ENCODE results near the gene FHIP1B.

FHIP1B gene

DNA sequence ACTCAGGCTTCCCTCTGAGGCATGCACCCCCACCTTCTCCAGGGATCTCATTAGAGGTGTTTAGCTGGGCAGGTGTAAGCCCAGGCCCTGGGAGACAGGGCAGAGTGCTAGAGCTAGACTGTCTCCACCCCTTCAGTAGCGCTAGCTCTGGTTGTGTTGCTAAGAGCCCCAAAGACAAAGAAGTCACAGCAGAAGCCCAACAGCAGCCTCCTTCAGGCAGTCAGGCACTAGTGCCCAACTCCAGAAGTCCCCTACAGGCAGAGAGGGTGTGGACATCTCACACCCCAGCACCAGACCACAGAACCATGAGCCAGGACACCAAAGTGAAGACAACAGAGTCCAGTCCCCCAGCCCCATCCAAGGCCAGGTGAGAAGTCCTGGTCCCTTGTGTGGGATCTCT is 4.5 kb upstream of the FHIP1B start, which contains the start of gene CNGA4:
Gene CNGA4, plus strand, starts transcription at position 188 of the 400 bp plus-strand sequence. Its CDS starts 118 bp downstream, at position 306.
- no peak for DNase-seq

DNA sequence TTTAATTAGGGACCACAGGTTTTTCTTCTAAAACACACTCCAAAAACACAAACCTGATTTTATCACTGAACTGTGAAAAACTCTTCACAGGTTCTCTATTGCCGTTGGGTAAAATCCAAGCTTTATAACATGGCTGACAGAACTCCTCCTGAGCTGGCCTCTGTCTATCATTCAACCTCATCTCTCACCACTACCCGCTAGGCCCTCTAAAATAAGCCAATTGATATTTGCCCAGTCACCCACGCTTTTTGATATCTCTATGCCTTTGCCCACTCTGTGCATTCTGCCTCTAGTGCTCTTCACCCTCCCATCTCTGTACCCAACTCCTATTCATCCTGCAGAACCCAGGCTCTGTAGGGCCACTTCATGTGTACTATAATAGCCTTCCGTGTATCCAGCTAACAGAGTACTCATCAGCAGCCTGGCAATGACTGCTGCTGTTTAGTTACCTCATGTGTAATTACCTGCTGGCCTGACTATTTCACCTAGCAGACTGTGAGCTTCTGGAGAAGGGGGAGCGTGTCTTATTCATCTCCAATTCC is 3.4 kb upstream of the FHIP1B start:
- no peak for DNase-seq

DNA sequence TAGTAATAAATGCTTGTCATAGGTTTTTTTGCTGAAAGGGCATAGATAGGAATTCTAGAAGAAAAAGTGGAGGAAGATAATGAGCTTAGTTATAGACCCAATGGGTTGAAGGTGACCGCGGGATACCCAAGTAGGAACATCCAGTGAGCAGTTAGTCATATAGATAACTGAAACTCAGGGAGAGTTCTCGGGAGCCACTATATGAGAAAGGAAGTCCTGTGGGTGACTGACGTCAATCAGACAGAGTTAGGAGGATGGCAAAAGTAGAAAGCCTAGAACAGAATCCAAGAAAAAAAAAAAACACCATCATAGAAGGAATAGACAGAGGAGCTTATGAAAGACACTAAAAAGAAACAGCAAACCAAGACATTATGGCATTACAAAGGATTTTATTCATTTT is 2.8 kb upstream of the FHIP1B start:
- no peak for DNase-seq

DNA sequence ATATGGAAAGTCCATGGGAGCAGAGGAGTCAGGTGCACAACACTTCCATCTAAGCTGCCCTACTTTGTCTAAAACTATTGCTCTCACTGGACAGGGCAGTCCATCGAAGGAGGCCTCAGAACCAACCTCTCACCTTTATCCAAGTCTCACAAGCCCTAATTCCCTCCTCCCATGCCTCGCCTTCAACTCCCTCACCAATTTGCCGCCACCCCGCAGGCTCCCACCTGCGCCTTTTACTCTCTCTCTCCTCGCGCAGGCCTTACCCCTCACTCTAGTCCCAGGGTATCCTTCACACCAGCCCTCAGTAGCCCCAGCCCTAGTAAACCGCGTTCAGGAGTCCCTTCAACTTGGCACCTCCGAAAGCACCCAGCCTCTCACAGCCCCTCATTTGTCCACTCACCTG is 451 bp downstream of the FHIP1B start:
- no peak for DNase-seq

DNA sequence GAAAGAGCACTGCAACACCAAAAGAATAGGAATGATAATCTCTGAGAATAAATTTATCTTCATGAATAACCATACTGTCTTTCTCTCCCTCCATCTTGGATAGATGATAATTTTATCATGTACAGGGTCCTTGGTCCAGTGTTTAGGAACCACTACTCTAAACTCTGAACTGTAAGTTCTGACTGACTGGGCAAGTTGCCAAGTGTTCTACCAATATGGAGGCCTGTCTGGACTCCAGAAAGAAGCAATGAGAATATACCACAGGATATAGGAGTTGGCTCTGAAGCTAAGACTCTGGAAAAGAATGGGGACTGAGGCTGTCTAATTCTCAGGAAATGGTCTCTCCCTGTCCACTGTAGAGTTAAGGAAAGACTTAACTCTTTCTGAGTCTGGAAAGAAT is 1.5 kb downstream of the FHIP1B start:
- no peak for DNase-seq

DNA sequence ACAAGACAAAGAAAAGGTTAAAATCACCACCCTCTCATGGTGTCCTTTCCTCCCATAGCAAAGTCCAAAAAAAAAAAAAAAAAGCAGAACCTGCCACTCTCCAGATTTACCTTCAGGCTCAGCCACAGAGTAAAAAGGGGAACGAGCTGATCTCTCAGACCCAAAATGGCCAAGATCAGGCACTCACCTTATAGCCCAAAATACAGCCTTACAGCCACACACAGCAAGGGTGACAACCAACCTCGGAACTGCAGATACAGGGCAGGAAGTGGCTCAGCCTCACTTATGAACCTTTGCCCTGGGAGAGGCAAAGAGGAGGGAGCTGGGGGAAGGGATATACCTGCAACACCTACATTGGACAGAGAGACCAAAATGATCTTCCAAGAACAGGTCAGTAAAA is 4.5 kb downstream of the FHIP1B start:
- DNase-seq: no peak

DNA sequence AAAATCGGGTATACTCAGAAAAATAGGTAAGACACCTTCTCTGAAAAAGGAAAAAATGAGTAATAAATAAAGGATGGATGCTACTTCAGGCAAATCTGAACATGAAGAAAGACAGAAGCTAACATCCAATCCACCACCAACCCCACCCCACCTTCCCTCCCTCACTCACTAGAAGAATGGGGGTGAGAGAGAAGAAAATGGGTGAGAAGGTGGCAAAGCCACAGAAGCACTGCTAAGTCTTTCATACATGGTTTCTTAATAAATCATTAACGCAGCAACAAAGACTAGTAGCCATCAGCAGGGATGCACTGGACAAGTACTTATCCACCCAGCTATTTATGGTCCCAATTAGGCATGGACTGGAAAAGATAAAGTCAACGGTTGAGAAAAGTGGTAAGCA is 5.9 kb downstream of the FHIP1B start:
- DNase-seq: no peak

DNA sequence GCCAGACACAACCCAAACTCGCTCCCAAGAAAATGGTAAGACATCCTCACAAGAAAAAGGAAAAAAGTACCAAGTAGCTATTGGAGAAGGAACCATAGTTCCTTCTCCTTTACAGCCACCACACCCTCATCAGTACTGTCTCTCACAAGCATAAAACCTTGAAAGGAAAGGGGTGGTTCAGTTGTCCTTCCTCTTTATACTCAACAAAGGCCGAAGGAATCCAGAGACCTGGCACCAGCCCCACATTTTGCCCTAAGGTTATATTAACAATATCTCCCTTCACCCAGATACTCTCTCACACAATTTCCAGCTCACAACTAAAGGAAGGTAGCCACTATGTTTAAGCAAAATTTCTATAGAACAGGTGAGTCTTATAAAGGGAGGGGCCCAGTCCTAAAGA is 8.5 kb downstream of the FHIP1B start:
- DNase-seq: no peak

DNA sequence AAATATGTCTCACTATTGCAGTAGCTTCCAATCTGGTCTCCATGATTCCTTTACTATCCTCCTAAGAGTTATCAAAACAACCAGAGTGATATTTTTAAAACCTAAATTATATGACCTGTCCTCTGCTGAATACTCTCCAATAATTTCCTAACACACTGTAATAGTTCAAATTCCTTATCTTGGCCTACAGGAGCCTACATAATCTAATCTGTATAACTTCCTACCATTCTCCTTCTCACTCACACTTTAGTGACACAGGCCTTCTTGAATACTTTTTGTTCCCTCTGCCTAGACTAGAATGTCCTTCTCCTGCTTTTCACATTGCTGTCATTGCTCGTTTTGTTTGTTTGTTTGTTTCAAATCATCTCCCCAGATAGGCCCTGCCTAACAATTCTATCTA is 9.4 kb downstream of the FHIP1B start:
- DNase-seq: no peak

DNA sequence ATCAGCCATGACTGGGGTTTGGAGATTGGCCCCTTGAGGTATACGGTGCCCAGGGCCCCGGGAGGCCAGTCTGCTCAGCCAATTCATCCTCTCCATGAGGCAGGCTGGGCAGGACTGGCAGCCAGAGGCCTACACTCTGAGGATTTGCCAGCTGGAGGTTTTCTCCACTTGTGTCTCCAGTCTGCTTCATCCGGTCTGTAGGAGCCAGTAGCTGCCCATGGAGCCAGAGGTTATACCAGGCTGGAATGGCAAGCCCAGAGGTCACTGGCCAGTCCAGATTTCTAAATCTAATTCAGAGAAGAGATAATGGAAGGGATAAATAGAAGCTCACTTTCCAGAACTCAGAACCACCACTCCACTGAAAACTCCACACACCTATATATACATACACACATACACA is 10.0 kb downstream of the FHIP1B start:
- DNase-seq: no peak

DNA sequence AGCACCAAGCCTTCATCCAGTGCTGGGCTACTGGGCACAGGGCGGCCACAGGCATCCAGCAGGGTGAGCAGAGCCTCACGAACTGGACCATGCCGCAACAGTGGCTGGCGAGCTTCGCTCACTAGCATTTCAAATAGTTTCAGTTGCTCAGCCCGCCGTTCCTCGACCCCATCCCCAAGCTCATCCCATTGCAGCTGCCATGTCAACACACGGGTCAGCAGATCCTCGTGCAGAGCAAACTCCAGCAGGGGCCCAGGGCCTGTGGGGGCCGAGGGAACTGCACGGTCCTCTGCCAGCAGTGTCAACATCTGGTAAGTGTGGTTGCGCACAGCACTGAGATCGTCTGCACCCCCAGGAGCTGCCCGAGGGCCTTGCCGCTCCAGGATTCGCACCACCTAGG is 10.6 kb downstream of the FHIP1B start:
- no peak for DNase-seq

DNA sequence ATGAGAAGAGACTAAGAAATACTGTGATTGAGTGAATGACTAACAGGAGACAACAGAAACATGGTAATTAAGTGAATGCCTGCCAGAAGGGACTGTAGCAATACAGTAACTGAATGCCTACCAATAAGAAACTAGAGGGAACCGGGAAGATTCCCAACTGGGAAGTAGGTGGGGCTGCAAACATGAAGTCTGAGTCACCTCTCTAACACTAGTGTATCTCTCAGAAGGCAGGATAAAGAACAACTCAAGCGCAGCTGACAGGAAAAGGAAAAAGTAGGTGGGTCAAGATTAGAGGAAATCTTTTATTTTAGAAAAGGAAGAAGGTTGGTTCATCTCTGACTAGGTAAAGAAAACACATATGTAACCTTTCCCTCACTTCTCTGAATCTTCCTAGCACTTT is 15.1 kb downstream of the FHIP1B start:
- no peak for DNase-seq

DNA sequence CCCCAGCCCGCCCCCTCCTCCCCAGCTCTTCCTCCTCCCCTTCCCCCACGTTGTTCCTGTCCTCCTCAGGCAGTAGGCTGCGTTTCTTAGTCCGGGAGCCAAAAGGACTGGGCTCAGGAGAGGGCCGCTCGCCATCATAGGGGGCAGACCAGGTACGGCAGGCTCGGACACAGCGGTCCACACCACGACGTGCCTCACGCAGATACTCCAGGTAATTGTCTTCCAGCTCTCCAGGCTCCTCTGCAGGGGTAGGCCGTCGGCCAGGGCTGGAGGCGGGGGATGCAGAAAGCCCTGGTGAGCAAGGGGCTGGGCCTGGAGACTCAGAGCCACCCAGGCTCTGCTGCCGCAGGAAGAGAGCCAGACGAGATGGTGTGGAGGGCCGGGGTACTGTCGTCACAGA is 16.7 kb downstream of the FHIP1B start:
- no peak for DNase-seq

DNA sequence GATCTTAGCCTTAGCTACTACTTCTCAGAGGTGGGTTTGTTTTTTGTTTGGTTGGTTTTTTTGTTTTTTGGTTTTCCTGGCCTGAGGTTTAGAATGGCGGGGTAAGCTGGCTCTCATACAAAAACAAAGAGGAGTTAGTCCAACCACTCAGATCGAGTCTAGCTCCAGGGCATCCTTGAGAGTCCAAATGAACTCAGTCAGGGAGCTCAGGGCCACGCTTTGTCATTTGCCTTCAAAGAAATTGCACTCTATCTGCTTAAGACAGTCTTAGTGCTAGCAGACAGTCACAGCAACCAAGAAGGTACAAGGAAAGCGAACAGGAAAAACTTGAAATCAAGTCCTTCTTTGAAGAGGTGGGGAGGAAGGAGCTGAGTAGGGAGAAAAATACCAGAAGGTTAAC is 17.9 kb downstream of the FHIP1B start:
- DNase-seq: no peak

DNA sequence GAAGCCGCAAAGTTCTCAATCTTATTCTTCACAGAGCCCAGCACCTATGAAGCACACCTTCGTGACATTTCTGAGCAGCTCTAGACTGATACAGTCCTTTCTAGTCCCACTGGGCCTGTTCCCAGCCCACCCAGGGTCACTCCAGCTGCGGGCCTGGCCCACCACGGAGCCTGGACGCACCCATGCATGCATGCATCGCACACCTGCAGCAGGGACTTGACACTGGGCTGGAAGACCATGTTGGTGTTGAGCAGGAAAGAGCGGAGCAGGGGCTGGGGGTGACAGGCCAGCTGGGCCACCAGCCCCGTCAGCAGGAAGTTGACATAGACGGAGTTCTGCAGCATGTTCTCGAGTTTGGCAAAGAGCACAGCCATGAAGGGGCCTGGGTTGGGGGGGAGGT is 19.9 kb downstream of the FHIP1B start:
- no peak for DNase-seq

DNA sequence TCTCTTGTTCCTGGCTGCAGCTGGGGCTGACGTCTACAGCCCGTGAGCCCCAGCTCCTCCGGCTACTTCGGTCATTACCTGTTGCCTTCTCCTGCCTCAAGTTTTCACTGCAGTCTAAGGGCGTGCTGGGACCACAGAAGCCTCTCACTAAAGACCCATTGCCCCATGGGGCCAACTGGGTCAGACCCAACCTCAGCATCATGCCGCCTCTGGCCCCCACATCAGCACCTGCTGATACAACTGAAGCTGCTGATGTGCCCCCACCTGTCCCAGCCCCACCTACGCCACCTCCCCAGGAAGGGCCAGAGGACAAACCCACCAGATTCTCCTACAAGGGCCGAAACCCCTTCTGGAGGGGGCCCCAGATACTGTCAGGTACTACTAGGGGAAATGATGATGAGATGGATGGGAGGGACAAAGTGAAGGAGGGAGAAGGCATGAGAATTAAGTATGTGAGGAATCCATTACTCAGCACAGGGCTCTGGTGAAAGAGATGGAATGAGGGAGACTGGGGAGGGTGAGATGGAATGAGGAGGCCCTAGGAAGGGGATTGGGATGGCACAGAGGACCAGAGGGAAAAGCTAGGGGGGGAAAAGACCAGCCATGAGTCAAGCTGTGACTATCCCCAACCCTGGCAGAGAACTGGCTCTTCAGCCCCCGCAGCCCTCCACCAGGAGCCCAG is 24.0 kb downstream of the FHIP1B start:
- DNase-seq: no peak

DNA sequence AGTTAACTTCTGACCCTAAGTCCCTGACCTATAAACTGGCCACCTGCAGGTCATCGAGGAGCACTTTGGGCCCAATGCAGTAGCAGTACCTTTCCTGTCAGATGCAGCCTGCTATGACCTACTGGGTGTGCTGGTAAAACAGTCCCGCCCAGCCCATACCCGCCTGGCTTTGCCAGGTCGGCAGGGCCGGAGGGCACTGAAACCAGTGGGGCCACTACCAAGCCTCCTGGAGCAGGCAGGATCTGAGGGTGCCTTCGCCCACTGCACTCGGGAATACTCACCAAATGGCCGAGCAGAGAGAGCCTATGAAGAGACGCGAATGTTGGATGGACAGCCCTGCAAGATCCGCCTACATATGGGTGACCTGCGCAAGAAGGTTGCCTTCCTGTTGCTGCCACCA is 24.6 kb downstream of the FHIP1B start:
- no peak for DNase-seq

DNA sequence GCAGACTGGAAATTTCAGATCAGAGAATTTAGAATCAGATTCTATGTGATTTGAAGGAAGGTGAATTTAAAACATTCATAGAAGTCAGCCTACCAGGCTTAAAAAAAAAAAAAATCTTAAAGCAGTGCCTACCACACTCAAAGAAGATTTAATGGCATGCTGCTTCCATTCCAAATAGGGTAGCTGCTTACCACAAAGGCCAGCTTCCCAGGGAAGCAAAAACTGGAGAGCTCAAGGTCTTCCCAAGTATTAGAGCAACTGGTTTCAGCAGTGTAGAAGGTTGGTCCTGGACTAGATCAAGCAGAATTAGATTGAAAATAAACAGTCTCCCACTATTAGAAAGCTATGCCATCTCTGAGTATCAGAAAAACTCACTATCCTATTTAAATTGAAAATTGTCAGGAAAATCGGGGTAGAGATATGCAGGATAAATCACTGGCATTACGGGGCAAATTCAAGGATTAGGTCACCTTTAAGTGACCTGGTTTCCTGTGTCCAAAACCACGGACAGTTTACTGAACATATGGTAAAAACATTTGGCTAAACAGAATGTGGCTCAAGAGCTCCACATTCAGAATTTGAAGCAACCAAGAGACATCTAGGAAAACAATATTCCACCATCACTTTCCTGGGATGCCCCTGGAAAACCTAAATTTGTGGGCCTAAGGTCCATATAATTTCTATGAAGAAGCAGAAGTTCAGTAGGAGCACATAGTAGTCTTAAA is 27.8 kb downstream of the FHIP1B start:
- no peak for DNase-seq

DNA sequence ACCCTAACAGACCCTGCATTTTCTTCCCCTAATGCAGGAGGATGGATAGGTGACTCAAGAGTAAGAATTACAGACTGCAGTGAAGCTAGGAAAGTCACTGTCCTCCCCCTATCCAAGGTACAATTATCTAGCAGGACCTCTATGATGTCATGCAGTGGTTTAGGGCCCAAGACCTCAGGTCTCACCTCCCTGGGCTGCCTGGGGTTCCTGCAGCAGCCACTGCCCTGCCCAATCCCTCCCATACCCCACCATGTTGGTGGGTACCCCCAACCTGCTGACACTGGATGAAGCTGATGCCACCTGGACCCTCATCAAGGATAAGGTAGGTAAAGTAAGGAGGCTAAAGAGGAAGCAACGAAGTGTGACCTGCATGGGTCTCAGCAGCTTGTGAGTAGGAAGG is 29.1 kb downstream of the FHIP1B start, which contains the start of gene C11orf42:
Gene C11orf42, plus strand, starts transcription at position 192 of the 400 bp plus-strand sequence. Its CDS starts 59 bp downstream, at position 251.
- no peak for DNase-seq

DNA sequence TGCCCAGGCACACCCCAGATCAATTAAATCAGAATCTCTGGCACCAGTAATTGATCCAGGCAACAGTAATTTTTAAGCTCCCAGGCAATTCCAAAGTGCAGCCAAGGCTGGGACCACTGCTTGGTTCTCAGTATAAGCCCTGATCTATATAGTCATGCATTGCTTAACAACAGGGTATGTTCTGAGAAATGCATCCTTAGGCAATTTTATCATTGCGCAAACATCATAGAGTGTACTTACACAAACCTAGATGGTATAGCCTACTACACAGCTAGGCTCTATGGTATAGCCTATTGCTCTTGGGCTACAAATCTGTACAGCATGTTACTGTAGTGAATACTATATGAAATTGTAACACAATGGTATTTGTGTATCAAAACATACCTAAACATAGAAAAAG is 29.7 kb downstream of the FHIP1B start:
- no peak for DNase-seq

DNA sequence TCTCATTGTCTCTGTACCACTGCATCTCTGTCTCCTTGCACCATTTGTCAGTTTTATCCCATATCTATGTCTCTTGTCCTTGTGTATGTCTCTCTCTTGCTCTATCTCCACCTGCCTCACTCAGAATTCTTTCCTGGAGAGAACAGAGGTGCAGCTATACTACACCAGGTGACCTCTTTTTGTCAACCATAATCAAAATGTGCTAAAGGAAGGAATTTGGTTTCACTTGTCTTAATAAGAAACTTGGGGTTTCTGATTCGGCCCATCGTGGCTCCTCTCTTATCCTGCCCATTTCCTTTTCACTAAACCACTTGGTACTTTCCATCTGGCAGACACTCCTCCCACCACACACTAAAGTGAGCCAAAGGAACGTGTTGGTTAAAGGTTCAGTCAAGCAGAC is 31.1 kb downstream of the FHIP1B start:
- DNase-seq: no peak

DNA sequence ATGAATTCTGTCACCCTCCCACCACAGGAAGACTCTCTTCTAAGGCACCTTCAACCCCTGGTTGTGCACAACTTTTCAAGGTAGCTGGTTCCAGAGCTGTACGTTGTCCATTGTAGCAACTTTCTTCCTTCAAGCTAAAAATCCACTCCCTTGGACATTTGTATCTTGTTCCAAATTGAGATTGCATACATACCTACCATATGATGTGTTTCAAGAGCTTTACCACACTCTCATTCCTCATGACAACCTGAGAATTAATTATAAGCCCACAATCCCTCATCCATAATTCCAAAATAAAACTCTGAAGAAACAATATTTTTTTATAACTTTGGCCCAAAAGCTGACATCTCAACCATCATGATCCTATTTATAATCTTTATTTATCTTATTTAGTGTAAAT is 32.4 kb downstream of the FHIP1B start:
- DNase-seq: no peak

DNA sequence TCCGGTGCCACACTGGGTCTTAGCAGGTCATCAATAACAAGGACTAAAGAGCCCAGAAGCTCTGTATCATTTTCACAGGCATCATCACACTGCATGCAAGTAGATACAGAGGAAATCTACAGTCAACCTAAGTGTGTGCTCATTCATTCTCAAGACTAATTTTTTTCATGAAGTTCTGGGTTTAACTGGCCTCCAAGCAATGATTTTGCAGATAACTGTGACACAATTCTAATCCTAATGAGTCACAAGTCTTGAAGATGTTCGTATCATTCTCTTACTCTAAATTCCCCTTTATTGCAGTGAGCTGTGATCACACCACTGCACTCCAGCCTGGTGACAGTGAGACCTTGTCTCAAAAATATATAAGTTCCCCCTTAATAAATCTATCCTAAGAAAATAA is 33.0 kb downstream of the FHIP1B start:
- DNase-seq: no peak

DNA sequence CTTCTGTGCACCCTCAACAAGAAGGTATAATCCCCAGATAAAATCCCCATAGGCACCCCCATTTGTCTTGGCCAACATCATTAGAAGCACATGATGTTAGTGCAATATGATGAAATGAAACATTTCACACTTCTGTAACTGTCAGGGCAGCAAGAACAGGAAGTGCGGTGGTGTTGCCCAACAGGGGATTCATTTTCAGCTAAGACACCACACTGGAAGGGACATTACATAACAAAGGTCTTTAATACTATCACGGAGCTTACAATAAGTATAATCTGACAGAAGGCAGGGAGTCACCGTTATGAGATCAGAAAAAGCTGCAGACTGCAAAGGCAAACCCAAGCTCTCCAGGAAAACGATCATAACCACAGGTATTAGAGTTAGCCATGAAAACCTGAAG is 33.5 kb downstream of the FHIP1B start:
- DNase-seq: no peak

Measured in stimulated activated CD4-positive, alpha-beta T cell treated with anti-CD3 and anti-CD28 coated beads, Interleukin-1b, Interleukin-23, amount 100 ng/mL, for 48 hours (primary cell).